Central memory CD8-positive, alpha-beta T cell (primary cell): ENCODE results near the gene ZNF84.

ENCODE experiments used
- ATAC-seq: fragments of 150-1000 bp; cut with Tn5 transposase; replicated peaks from 2 replicates; pipeline ENCODE4 v1.10.0; 2022; ENCODE audit warnings: mild to moderate bottlenecking, moderate FRiP score, moderate number of reproducible peaks; ENCODE audit not compliant: poor library complexity, severe bottlenecking; ENCODE audit errors: extremely low read depth
- DNase-seq, 2 donors: peaks; one replicate each; pipeline ENCODE4 v3.0.0; 2021; ENCODE audit warnings: low spot score in 2 of 2
- H3K27ac Mint-ChIP-seq: one replicate; pipeline ENCODE4 v1.8.0; 2022; ENCODE audit warnings: low read depth, mild to moderate bottlenecking, moderate library complexity, mixed read lengths
- H3K27me3 Mint-ChIP-seq: one replicate; pipeline ENCODE4 v1.8.0; 2022; ENCODE audit warnings: mixed read lengths
- H3K36me3 Mint-ChIP-seq: one replicate; pipeline ENCODE4 v1.8.0; 2022; ENCODE audit warnings: mild to moderate bottlenecking, moderate library complexity, mixed read lengths; ENCODE audit not compliant: insufficient read depth
- H3K4me1 Mint-ChIP-seq: one replicate; pipeline ENCODE4 v1.8.0; 2022; ENCODE audit warnings: mixed read lengths
- H3K4me3 Mint-ChIP-seq: one replicate; pipeline ENCODE4 v1.8.0; 2022; ENCODE audit warnings: mild to moderate bottlenecking, moderate library complexity, mixed read lengths
- H3K9me3 Mint-ChIP-seq: one replicate; pipeline ENCODE4 v1.8.0; 2022; ENCODE audit warnings: mixed read lengths

ZNF84 gene

DNA sequence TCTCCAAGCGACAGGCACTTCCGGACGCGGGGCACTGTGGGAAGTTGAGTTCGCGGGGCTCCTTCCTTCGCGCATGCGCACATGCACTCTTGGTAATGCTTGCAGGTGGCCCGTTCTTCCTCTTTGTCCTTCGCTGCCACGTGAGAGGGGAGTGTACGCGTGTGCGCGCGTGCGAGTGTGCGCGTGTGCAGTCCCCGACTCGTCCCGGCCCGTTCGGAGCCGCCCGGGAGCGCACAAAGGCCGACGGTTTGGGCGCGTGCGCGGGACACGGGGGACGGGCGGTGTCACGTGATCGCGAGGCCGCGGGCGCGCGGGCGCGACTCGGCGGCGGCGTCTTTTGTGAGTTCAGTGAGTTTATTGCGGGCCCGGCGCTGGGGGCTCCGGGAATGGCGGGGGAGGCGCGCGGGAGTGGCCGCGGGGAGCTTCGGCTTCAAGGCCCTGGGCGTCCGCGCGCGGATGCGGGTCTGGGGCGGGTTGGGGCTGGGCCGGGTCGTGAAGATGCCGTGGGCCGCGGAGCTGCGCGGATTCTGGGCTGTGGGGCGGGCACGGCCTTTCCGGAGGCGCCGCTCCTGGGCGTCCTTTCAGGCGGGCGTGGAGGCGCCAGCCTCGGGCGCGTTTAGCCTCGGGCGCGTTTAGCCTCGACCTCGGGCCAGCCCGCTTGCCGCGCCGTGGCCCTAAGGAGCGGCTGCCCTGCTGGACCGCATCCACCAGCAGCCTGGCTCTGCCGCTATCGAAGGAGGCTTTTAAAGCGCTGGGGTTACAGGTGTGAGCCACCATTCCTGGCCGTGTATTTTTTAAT is at the start of gene ZNF84:
ZNF84 (plus strand) TSS at position 303 of the 799 bp plus-strand sequence. CDS start 3,959 bp downstream, outside the sequence.
- Mint-ChIP-seq H3K27ac (peak within 1 kb of the TSS; percentile 98), H3K4me1 (peaks cover 4% of the 10 kb centered on the region), H3K4me3 (peak within 1 kb of the TSS; percentile 88), H3K36me3 (peaks cover 34% of the 10 kb centered on the region), H3K27me3 (peaks cover 20% of the 10 kb centered on the region), H3K9me3 (peaks cover 13% of the 10 kb centered on the region)
- ATAC-seq (peak; percentile 90), DNase-seq (peak; percentile 94 to 96)

DNA sequence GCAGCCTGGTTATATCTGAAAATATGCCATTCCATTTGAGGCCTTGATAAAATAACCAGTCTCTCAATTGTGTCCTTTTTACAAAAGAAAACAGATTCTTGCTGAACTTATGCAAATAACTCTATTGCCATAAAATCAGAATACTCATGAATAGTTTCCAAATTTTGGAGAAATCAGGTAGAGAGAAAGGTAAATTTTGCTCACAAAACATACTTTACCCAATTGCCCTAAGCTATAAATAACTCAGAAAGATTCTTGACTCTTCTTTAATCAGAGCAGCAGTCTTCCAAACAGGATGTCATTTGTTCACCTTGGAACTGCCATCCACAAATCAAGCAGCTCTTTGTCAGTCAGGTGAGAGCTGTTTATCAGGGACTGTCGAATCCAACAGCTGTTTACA is 38.6 kb upstream of the ZNF84 start:
- Mint-ChIP-seq H3K36me3 (peaks cover 20% of the 10 kb centered on the region), H3K4me1 (peaks cover 19% of the 10 kb centered on the region), H3K27me3 (no peaks in the 10 kb centered on the region), H3K27ac (no peak overlapping the region), H3K4me3 (no peak overlapping the region), H3K9me3 (peaks cover 31% of the 10 kb centered on the region)
- ATAC-seq (no peak), DNase-seq (no peak)

DNA sequence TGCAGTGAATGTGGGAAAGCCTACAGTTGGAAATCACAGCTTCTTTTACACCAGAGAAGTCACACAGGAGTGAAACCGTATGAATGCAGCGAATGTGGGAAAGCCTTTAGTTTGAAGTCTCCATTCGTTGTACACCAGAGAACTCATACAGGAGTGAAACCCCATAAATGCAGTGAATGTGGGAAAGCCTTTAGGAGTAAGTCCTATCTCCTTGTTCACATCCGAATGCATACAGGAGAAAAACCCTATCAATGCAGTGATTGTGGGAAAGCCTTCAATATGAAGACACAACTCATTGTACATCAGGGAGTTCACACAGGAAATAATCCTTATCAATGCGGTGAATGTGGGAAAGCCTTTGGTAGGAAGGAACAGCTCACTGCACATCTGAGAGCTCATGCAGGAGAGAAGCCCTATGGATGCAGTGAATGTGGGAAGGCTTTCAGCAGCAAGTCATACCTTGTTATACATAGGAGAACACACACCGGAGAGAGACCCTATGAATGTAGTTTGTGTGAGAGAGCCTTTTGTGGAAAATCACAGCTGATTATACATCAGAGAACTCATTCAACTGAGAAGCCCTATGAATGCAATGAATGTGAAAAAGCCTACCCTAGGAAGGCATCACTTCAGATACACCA is 26.5 kb upstream of the ZNF84 start:
- Mint-ChIP-seq H3K4me3 (no peak overlapping the region), H3K4me1 (no peaks in the 10 kb centered on the region), H3K27me3 (no peaks in the 10 kb centered on the region), H3K27ac (peak overlapping the region; percentile 34), H3K36me3 (peaks cover 41% of the 10 kb centered on the region), H3K9me3 (peaks cover 27% of the 10 kb centered on the region)
- DNase-seq (no peak), ATAC-seq (no peak)

DNA sequence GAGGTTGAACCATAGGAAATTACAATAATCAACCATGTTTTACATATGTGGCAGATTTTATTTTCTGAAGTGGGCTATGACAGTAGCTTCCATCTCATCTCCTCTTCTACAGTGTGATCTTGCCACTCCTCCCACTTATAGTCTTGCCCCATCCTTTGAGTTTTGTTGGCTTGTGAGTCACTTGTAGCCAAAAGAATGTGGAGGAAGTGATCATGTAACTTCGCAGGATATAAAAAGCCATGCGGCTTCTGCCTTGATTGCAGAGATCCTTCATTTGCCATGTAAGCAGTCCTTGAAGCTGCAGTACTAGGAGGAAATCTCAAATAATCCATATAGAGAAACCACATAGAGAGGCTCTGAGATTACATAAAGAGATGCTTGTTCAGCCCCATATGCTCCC is 13.7 kb upstream of the ZNF84 start:
- peaks cover 43% of the 10 kb centered on the region for H3K9me3 Mint-ChIP-seq
- no peaks in the 10 kb centered on the region for H3K27me3 Mint-ChIP-seq
- H3K36me3 Mint-ChIP-seq: peaks cover 3% of the 10 kb centered on the region
- H3K4me3 Mint-ChIP-seq: no peak overlapping the region
- ATAC-seq: no peak
- no peak overlapping the region for H3K27ac Mint-ChIP-seq
- no peaks in the 10 kb centered on the region for H3K4me1 Mint-ChIP-seq
- DNase-seq: no peak

DNA sequence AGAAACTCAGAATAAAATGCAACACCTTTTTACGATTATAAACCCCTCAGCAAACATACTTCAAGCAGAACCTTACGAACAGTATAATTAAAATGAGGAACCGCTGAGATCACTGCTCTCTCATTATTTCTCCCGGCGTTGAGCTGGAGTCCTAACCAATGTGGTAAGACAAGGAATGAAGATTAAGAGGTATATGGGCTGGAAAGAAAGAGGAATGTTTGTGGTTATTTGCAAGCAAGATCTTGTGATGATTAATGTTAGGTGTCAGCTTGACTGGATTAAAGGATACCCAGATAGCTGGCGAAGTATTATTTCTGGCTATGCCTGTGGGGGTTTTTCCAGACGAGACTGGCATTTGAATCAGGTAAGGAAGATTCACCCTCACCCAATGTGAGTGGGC is 10.3 kb upstream of the ZNF84 start:
- H3K9me3 Mint-ChIP-seq: peaks cover 30% of the 10 kb centered on the region
- ATAC-seq (no peak), DNase-seq (no peak)
- H3K4me3 Mint-ChIP-seq: no peak overlapping the region
- H3K27me3 Mint-ChIP-seq: no peaks in the 10 kb centered on the region
- no peaks in the 10 kb centered on the region for H3K4me1 Mint-ChIP-seq
- no peak overlapping the region for H3K27ac Mint-ChIP-seq
- H3K36me3 Mint-ChIP-seq: peaks cover 2% of the 10 kb centered on the region

DNA sequence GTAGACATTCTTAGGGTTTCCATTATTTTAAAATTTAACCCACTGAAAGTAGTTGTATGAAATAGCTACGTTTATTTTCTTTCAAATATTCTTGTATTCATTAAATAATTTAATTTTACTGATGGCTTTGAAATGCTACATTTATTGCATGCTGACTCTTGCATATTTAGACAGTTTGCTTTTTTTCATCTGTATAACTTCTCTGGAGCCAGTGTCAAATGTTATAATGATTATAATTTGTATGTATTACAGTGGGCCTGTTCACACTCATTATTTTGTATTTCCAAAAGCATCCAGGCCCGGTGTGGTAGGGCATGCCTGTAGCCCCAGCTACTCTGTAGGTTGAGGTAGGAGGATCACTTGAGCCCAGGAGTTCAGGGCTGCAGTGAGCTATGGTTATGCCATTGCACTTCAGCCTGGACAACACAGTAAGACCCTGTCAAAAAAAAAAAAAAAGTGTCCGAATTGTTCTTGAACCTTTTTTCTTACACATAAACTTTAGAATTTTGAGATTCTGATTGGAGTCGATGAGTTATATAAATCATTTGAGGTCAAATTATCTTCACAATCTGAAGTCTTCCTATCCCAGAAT is 905 bp downstream of the ZNF84 start:
- H3K27me3 Mint-ChIP-seq: peaks cover 20% of the 10 kb centered on the region
- peak overlapping the region; percentile 88 for H3K4me3 Mint-ChIP-seq
- DNase-seq (no peak), ATAC-seq (no peak)
- H3K27ac Mint-ChIP-seq: peak overlapping the region; percentile 98
- H3K9me3 Mint-ChIP-seq: peaks cover 13% of the 10 kb centered on the region
- peaks cover 4% of the 10 kb centered on the region for H3K4me1 Mint-ChIP-seq
- peaks cover 40% of the 10 kb centered on the region for H3K36me3 Mint-ChIP-seq

DNA sequence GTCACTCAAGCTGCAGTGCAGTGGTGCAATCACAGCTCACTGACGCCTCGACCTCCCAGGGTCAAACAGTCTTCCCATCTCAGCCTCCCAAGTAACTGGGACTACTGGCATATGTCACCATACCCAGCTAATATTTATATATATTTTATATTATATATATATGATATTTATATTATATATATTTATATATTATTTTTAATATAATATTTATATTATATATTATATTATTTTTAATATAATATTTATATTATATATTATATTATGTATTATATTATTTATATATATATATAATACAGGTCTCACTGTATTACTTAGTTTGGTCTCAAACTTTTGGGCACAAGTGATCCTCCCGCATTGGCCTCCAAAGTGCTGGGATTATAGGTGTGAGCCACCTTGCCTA is 9.4 kb downstream of the ZNF84 start:
- Mint-ChIP-seq H3K4me3 (no peak overlapping the region), H3K36me3 (peaks cover 52% of the 10 kb centered on the region), H3K4me1 (no peaks in the 10 kb centered on the region), H3K9me3 (peaks cover 46% of the 10 kb centered on the region), H3K27ac (no peak overlapping the region), H3K27me3 (no peaks in the 10 kb centered on the region)
- DNase-seq (no peak), ATAC-seq (no peak)

DNA sequence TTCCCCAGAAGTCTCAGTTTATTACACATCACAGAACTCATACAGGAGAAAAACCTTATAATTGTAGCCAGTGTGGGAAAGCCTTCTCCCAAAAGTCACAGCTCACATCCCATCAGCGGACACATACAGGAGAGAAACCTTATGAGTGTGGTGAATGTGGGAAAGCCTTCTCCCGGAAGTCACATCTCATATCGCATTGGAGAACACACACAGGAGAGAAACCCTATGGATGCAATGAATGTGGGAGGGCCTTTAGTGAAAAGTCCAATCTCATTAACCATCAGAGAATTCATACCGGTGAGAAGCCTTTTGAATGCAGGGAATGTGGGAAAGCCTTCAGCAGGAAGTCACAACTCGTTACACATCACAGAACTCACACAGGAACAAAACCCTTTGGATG is 20.1 kb downstream of the ZNF84 start:
- peak overlapping the region; percentile 29 for H3K4me3 Mint-ChIP-seq
- no peak for DNase-seq
- H3K4me1 Mint-ChIP-seq: no peaks in the 10 kb centered on the region
- H3K36me3 Mint-ChIP-seq: peaks cover 30% of the 10 kb centered on the region
- no peak for ATAC-seq
- peaks cover 23% of the 10 kb centered on the region for H3K9me3 Mint-ChIP-seq
- H3K27me3 Mint-ChIP-seq: no peaks in the 10 kb centered on the region
- H3K27ac Mint-ChIP-seq: peak overlapping the region; percentile 51

DNA sequence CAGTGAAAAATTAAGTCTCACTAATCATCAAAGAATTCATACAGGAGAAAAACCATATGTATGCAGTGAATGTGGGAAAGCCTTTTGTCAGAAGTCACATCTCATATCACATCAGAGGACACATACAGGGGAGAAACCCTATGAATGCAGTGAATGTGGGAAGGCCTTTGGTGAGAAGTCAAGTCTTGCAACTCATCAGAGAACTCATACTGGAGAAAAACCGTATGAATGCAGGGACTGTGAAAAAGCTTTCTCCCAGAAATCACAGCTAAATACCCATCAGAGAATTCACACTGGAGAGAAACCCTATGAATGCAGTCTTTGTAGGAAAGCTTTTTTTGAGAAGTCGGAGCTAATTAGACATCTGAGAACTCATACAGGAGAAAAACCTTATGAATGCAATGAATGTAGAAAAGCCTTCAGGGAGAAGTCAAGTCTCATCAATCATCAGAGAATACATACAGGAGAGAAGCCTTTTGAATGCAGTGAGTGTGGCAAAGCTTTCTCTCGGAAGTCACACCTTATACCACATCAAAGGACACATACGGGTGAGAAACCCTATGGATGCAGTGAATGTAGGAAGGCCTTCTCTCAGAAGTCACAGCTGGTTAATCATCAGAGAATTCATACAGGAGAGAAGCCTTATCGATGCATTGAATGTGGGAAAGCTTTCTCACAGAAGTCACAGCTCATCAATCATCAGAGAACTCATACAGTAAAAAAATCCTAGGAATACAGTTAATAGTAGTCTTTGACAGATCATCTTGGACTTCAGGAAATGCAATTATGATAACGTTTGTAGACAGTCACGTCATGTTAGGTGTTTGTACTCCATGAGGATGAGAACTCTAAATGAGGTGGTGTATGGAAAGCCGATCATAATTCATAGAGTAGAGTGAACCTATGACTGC is 21.1 kb downstream of the ZNF84 start:
- ATAC-seq (no peak), DNase-seq (no peak)
- Mint-ChIP-seq H3K4me1 (no peaks in the 10 kb centered on the region), H3K36me3 (peaks cover 25% of the 10 kb centered on the region), H3K27me3 (no peaks in the 10 kb centered on the region), H3K4me3 (no peak overlapping the region), H3K9me3 (peaks cover 23% of the 10 kb centered on the region), H3K27ac (peak overlapping the region; percentile 32)

DNA sequence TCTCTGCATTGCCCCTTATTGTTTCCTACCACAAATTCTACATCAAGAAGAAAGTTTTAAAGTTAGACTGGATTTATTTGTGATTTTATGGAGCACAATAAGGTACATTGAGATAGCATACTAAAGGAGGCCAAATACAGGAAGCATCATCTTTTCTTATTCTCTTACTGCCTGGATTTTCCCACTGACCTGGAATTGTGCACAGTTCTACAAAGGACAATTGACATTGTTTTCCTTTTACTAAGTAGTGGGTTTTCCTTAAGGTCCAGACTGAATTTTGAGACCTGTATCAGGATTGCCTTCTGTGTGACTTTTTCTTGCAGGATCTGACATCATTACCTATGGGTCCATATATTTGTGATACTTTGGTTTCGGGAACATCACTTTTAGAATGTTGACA is 24.6 kb downstream of the ZNF84 start:
- H3K27me3 Mint-ChIP-seq: no peaks in the 10 kb centered on the region
- DNase-seq (no peak), ATAC-seq (no peak)
- H3K9me3 Mint-ChIP-seq: peaks cover 32% of the 10 kb centered on the region
- peaks cover 14% of the 10 kb centered on the region for H3K36me3 Mint-ChIP-seq
- no peak overlapping the region for H3K4me3 Mint-ChIP-seq
- H3K4me1 Mint-ChIP-seq: no peaks in the 10 kb centered on the region
- H3K27ac Mint-ChIP-seq: no peak overlapping the region

DNA sequence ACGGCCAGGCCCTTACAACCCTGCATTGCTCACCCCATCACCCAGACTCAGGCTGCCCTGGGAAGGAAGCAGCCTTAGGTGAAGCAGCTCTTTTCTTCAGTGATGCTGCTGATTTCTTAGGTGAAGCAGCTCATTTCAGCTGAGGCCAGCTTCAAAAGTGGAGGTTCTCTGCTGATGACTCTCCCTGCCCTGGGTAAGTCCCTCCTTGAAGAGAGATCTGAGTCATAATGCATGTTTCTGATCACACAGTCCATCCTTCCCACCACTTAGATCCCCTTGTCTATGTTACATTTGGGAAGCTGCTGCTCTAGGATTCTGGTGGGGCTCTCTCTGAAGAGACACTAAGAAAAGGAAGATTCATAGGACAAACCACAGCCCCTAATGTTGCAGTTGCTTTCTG is 26.2 kb downstream of the ZNF84 start:
- peaks cover 23% of the 10 kb centered on the region for H3K9me3 Mint-ChIP-seq
- no peaks in the 10 kb centered on the region for H3K4me1 Mint-ChIP-seq
- no peak for ATAC-seq
- no peak overlapping the region for H3K4me3 Mint-ChIP-seq
- no peaks in the 10 kb centered on the region for H3K36me3 Mint-ChIP-seq
- DNase-seq: no peak
- H3K27ac Mint-ChIP-seq: no peak overlapping the region
- no peaks in the 10 kb centered on the region for H3K27me3 Mint-ChIP-seq

DNA sequence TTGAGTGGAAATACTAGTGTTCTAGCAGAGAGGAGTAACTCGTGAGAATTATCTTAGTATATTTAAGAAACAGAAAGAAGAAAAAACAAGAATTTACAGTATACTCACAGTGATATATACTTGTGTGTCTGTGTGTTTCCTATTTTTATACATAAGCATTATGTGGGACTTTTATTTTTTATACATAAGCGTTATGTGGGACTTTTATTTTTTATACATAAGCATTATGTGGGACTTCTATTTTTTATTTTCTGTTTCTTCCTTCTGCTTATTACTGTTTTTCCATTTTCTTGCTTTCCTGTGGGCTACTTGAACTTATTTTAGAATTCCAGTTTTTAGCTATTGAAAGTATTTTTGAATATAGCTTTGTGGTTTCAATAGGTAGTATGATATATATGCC is 36.5 kb downstream of the ZNF84 start:
- ATAC-seq (no peak), DNase-seq (no peak)
- Mint-ChIP-seq H3K4me3 (no peak overlapping the region), H3K4me1 (no peaks in the 10 kb centered on the region), H3K9me3 (peaks cover 23% of the 10 kb centered on the region), H3K36me3 (peaks cover 2% of the 10 kb centered on the region), H3K27ac (no peak overlapping the region), H3K27me3 (no peaks in the 10 kb centered on the region)
